Adrenal gland (tissue), 12 donors: ENCODE measurements around the gene MAP3K14. TPM values are rescaled to one million over a fixed set of nuclear protein-coding genes. Genes with fewer than 3 reads are reported as not detected.
A peak's percentile ranks its signal among the peaks of the same experiment; 100 is the strongest.

Experiments
- DNase-seq, 7 donors: peaks; one replicate each; pipeline ENCODE4 v3.0.0-alpha.2; 2019 to 2020
- H3K27ac ChIP-seq, 5 donors: fragments of 200-600 bp; sonication (generic) in 4 of 5; 1 replicate in 3 of 5; 2 replicates in 2 of 5; pipeline versions ENCODE4 v1.5.1 to v1.8.0; 2016 to 2020; ENCODE audit warnings: mild to moderate bottlenecking in 1 of 5
- H3K27me3 ChIP-seq: fragments of 200-600 bp; 2 replicates; pipeline ENCODE4 v1.8.0; 2021
- H3K36me3 ChIP-seq, 2 donors: fragments of 200-600 bp; replicated peaks in 1 of 2; 1 replicate in 1 of 2; 2 replicates in 1 of 2; pipeline versions ENCODE4 v1.5.1 to v1.8.0; 2018 to 2022
- H3K4me1 ChIP-seq, 2 donors: fragments of 200-600 bp; replicated peaks in 1 of 2; 1 replicate in 1 of 2; 2 replicates in 1 of 2; pipeline versions ENCODE4 v1.5.1 to v1.8.0; 2018 to 2021
- H3K4me3 ChIP-seq, 4 donors: fragments of 200-600 bp; sonication (generic) in 3 of 4; one replicate each; pipeline ENCODE4 v1.5.1; 2016 to 2018
- H3K9me3 ChIP-seq, 3 donors: fragments of 200-600 bp; sonication (generic) in 1 of 3; replicated peaks in 1 of 3; 1 replicate in 2 of 3; 2 replicates in 1 of 3; pipeline versions ENCODE4 v1.5.1 to v1.8.0; 2016 to 2021
- CTCF ChIP-seq, 6 experiments: fragments of 450-650 bp in 4 of 6; fragments of 200-600 bp in 2 of 6; sonication (generic) in 1 of 6; IDR thresholded peaks; 1 replicate in 5 of 6; 2 replicates in 1 of 6; pipeline versions ENCODE4 v1.5.1 to v1.8.0; 2016 to 2021; ENCODE audit warnings: antibody characterized with exemption in 6 of 6, mild to moderate bottlenecking in 2 of 6, moderate library complexity in 1 of 6
- POLR2A ChIP-seq, 2 donors: fragments of 450-650 bp; IDR thresholded peaks; one replicate each; pipeline ENCODE4 v1.6.1; 2017; ENCODE audit warnings: antibody characterized with exemption in 2 of 2, mild to moderate bottlenecking in 2 of 2, moderate library complexity in 1 of 2
- WGBS, 4 donors: extraction: QIAGEN DNeasy Blood & Tissue Kit in 2 of 4; methylation state at CpG; one replicate each; pipeline versions ENCODE4 v1.1.5 to v1.1.7; 2013 to 2017; 5-methylcytosine and 5-hydroxymethylcytosine counted together
- intact Hi-C, 2 donors: fragments of 100-400 bp; cut with DNase I; formaldehyde crosslinking; loops; one replicate each; pipeline versions ENCODE4 v1.14.1 to v1.15.0; 2022 to 2023
- polyA plus RNA-seq, 3 donors: library from polyadenylated mRNA; stranded (reverse); fragments of 200-250 nt in 2 of 3; fragments of 350-450 nt in 1 of 3; fragmentation: Illumina TruSeq in 1 of 3; extraction: RNeasy Lipid Tissue Mini Kit (QIAGEN cat#74804) in 1 of 3; gene quantifications; one replicate each; pipeline ENCODE4 v1.2.3, GENCODE V29; 2013 to 2014
- total RNA-seq, 9 donors: library from RNA; depleted of rRNA in 4 of 9; stranded (reverse); fragments of >200 nt in 4 of 9; fragments of 120-200 nt in 1 of 9; fragmentation: NEBNext Ultra II Directional in 1 of 9; extraction: Animal tissue kit (Norgen Biotek cat#: 25700) in 1 of 9; gene quantifications; one replicate each; pipeline versions ENCODE4 v1.1.0 to v1.2.4, GENCODE V29; 2013 to 2023
- donor health status: healthy with polysubstance abuse.
- donor health status: Bipolar disorder and iron deficiency.
- donor health status: DM: yes; HTN: yes; CAD: no.
- donor health status: DM: no; HTN: no; CAD: no.
- donor health status: DM: no; HTN: no; CAD: no.
- donor health status: DM: yes; HTN: yes; CAD: no.

Gene MAP3K14
- total and polyA plus RNA-seq, 12 donors, result 2.4 to 14.7 (median 7.2) TPM

- peak; percentile 89 to 96 (median 93) for DNase-seq
- intact Hi-C loops, result no loop called here
- Histone ChIP-seq H3K4me1 (peaks cover 15 to 17% of the 10 kb centered on the region in 2 donors), H3K27me3 (no peaks in the 10 kb centered on the region), H3K9me3 (no peaks in the 10 kb centered on the region), H3K27ac (peak overlapping the region in 3 of 5 donors; percentile 52 to 68 (median 68)), H3K4me3 (peak overlapping the region in 3 of 4 donors; percentile 33 to 56 (median 33)), H3K36me3 (no peaks in the 10 kb centered on the region)
- no peak for TF ChIP-seq CTCF (IDR thresholded peaks at IDR 0.05)
- TF ChIP-seq POLR2A (IDR thresholded peaks at IDR 0.05), result peak in 1 of 2 donors; percentile 66
- 1 to 6% (median 3%) methylated on average over 14 to 61 of the region's 61 CpGs for WGBS, 4 donors
Observed at GRCh38 chr17:45247429-45248131, 69.2 kb downstream of the MAP3K14 start.

- Histone ChIP-seq H3K4me1 (peaks cover 15 to 17% of the 10 kb centered on the region in 2 donors), H3K4me3 (peak overlapping the region in 2 of 4 donors; percentile 33 to 56), H3K27ac (peak overlapping the region in 2 of 5 donors; percentile 68), H3K9me3 (no peaks in the 10 kb centered on the region), H3K27me3 (no peaks in the 10 kb centered on the region), H3K36me3 (no peaks in the 10 kb centered on the region)
- intact Hi-C loops, result no loop called here
- peak; percentile 21 to 50 (median 30) for TF ChIP-seq CTCF (IDR thresholded peaks at IDR 0.05)
- TF ChIP-seq POLR2A (IDR thresholded peaks at IDR 0.05), result no peak
- 0 to 12% (median 6%) methylated on average over 3 to 33 of the region's 33 CpGs for WGBS, 4 donors
- DNase-seq, result peak in 3 of 7 donors; percentile 34 to 65 (median 41)
Observed at GRCh38 chr17:45246861-45247428, 69.9 kb downstream of the MAP3K14 start.

- Histone ChIP-seq H3K4me3 (no peak overlapping the region), H3K4me1 (peaks cover 17 to 19% of the 10 kb centered on the region in 2 donors), H3K27me3 (no peaks in the 10 kb centered on the region), H3K9me3 (no peaks in the 10 kb centered on the region), H3K27ac (no peak overlapping the region), H3K36me3 (no peaks in the 10 kb centered on the region)
- no peak for DNase-seq
- 55 to 70% (median 59%) methylated on average over 8 of the region's 8 CpGs for WGBS, 4 donors
- intact Hi-C loops, result no loop called here
- TF ChIP-seq POLR2A (IDR thresholded peaks at IDR 0.05), result no peak
- no peak for TF ChIP-seq CTCF (IDR thresholded peaks at IDR 0.05)
Observed at GRCh38 chr17:45246338-45246737, 70.5 kb downstream of the MAP3K14 start.

- 90 to 98% (median 93%) methylated on average over 8 to 21 of the region's 21 CpGs for WGBS, 4 donors
- Histone ChIP-seq H3K4me3 (no peak overlapping the region), H3K27me3 (peaks cover 9% of the 10 kb centered on the region), H3K4me1 (peaks cover 17 to 21% of the 10 kb centered on the region in 2 donors), H3K36me3 (no peaks in the 10 kb centered on the region), H3K27ac (no peak overlapping the region), H3K9me3 (no peaks in the 10 kb centered on the region)
- TF ChIP-seq POLR2A (IDR thresholded peaks at IDR 0.05), result no peak
- no peak for TF ChIP-seq CTCF (IDR thresholded peaks at IDR 0.05)
- no peak for DNase-seq
- intact Hi-C loops, result no loop called here
Observed at GRCh38 chr17:45244725-45245656, 71.8 kb downstream of the MAP3K14 start.
